Hepatocyte (in vitro differentiated cells): Measurements from ENCODE around the gene FRA10AC1. TPM values are rescaled to one million over a fixed set of nuclear protein-coding genes. Genes with fewer than 3 reads are reported as not detected.

Experiments used
- DNase-seq: peaks from one replicate; pipeline ENCODE4 v3.0.0-alpha.2; 2016; ENCODE audit warnings: low spot score
- H2AFZ ChIP-seq: fragments of 200-600 bp; sonication (generic); 2 replicates; pipeline ENCODE4 v1.6.0; 2016; ENCODE audit warnings: antibody characterized with exemption, mild to moderate bottlenecking
- H3K27ac ChIP-seq: fragments of 200-600 bp; sonication (generic); 2 replicates; pipeline ENCODE4 v1.5.1; 2016; ENCODE audit warnings: mild to moderate bottlenecking
- H3K27me3 ChIP-seq: fragments of 200-600 bp; sonication (generic); 2 replicates; pipeline ENCODE4 v1.6.1; 2016
- H3K36me3 ChIP-seq: fragments of 200-600 bp; sonication (generic); replicated peaks from 2 replicates; pipeline ENCODE4 v1.5.1; 2016; ENCODE audit warnings: low read depth; ENCODE audit not compliant: insufficient read depth
- H3K4me1 ChIP-seq: fragments of 200-600 bp; sonication (generic); 2 replicates; pipeline ENCODE4 v1.5.1; 2016; ENCODE audit warnings: mild to moderate bottlenecking, moderate library complexity; ENCODE audit not compliant: insufficient read depth
- H3K4me2 ChIP-seq: fragments of 200-600 bp; sonication (generic); 2 replicates; pipeline ENCODE4 v1.6.0; 2016
- H3K4me3 ChIP-seq: fragments of 200-600 bp; sonication (generic); 2 replicates; pipeline ENCODE4 v1.5.1; 2016; ENCODE audit warnings: mild to moderate bottlenecking
- H3K79me2 ChIP-seq: fragments of 200-600 bp; sonication (generic); 2 replicates; pipeline ENCODE4 v1.6.0; 2017; ENCODE audit warnings: mild to moderate bottlenecking
- H3K9me2 ChIP-seq: fragments of 200-600 bp; sonication (generic); replicated peaks from 2 replicates; pipeline ENCODE4 v1.6.0; 2017; ENCODE audit warnings: mild to moderate bottlenecking; ENCODE audit not compliant: insufficient read depth
- H3K9me3 ChIP-seq: fragments of 200-600 bp; sonication (generic); 2 replicates; pipeline ENCODE4 v1.5.1; 2016; ENCODE audit warnings: low read depth, mild to moderate bottlenecking
- H4K20me1 ChIP-seq: fragments of 200-600 bp; sonication (generic); 2 replicates; pipeline ENCODE4 v1.6.0; 2016; ENCODE audit warnings: mild to moderate bottlenecking; ENCODE audit not compliant: insufficient read depth, poor library complexity, severe bottlenecking
- EZH2 ChIP-seq: fragments of 200-600 bp; sonication (generic); IDR thresholded peaks from 2 replicates; pipeline ENCODE4 v1.6.1; 2016; ENCODE audit warnings: antibody characterized with exemption, mild to moderate bottlenecking, borderline replicate concordance
- EZH2phosphoT487 ChIP-seq: fragments of 200-600 bp; sonication (generic); IDR thresholded peaks from one replicate; pipeline ENCODE4 v1.6.1; 2018; ENCODE audit warnings: antibody characterized with exemption, mild to moderate bottlenecking, low read depth, moderate library complexity; ENCODE audit not compliant: unreplicated experiment, severe bottlenecking
- WGBS: methylation state at CpG from one replicate; pipeline ENCODE4 v1.1.6; 2016; ENCODE audit warnings: low lambda C conversion rate; ENCODE audit errors: missing lambda C conversion rate; 5-methylcytosine and 5-hydroxymethylcytosine counted together
- polyA plus RNA-seq: library from polyadenylated mRNA; unstranded; fragments of >200 nt; fragmentation: Nextera tagmentation; extraction: Ambion mirVana; gene quantifications from 2 replicates; pipeline ENCODE4 v1.2.1, GENCODE V29; 2016
- total RNA-seq: library from RNA; depleted of rRNA; stranded (reverse); fragments of >200 nt; gene quantifications from 2 replicates; pipeline ENCODE4 v1.2.3, GENCODE V29; 2014
- TF ChIP-seq, protein P1 (sequence below): fragments of 200-600 bp; sonication (generic); IDR thresholded peaks from 2 replicates; pipeline ENCODE4 v1.5.1; 2016; ENCODE audit warnings: antibody characterized with exemption, mild to moderate bottlenecking; ENCODE audit not compliant: poor library complexity

The FRA10AC1 gene
- total and polyA plus RNA-seq, 2 experiments from 2014 or later, result 11.4 to 14.9 TPM

DNA sequence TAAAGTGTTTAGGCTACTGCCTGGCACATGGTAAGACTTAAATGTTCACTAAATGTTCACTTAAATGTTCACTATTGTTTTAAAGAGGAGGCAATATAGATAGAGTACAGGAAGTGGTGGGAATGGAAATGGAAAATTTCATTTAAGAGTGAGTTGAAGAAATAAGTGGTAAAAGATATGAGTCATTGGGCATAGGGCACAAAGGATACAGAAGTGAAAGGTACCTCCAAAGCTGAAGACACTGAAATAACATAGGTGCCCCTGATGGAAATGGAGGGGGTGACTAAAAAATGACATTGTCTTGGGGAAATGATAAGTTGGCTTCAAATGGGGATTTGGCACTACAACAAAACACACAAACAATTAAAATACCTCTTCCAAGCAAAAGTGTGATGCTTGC is 5.2 kb upstream of the FRA10AC1 start:
- no peaks in the 10 kb centered on the region for H3K27me3 ChIP-seq
- H3K79me2 ChIP-seq, result no peaks in the 10 kb centered on the region
- H3K4me2 ChIP-seq, result no peak overlapping the region
- H3K4me1 ChIP-seq, result no peaks in the 10 kb centered on the region
- no peaks in the 10 kb centered on the region for H4K20me1 ChIP-seq
- no peak overlapping the region for H3K27ac ChIP-seq
- H3K36me3 ChIP-seq, result no peaks in the 10 kb centered on the region
- H3K4me3 ChIP-seq, result no peak overlapping the region
- no peak for TF ChIP-seq EZH2phosphoT487
- TF ChIP-seq, protein P1, sequence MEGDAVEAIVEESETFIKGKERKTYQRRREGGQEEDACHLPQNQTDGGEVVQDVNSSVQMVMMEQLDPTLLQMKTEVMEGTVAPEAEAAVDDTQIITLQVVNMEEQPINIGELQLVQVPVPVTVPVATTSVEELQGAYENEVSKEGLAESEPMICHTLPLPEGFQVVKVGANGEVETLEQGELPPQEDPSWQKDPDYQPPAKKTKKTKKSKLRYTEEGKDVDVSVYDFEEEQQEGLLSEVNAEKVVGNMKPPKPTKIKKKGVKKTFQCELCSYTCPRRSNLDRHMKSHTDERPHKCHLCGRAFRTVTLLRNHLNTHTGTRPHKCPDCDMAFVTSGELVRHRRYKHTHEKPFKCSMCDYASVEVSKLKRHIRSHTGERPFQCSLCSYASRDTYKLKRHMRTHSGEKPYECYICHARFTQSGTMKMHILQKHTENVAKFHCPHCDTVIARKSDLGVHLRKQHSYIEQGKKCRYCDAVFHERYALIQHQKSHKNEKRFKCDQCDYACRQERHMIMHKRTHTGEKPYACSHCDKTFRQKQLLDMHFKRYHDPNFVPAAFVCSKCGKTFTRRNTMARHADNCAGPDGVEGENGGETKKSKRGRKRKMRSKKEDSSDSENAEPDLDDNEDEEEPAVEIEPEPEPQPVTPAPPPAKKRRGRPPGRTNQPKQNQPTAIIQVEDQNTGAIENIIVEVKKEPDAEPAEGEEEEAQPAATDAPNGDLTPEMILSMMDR, result no peak
- no peaks in the 10 kb centered on the region for H3K9me3 ChIP-seq
- no peak overlapping the region for H2AFZ ChIP-seq
- DNase-seq, result no peak
- H3K9me2 ChIP-seq, result no peaks in the 10 kb centered on the region

DNA sequence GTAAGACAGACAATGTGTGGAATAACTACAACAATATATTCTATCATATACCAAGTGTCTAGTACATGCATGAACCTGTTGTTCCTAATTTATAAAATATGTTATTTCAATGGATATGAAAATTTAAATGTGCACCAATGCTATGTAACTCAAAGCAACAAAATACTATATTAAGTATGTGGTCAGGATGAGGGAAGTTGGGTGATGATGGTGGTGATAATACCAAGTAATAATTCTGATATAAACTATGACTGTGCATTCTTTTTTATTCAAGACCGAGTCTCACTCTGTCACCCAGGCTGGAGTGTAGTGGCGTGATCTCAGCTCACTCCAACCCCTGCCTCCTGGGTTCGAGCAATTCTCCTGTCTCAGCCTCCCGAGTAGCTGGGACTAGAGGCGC is 2.1 kb upstream of the FRA10AC1 start:
- Histone ChIP-seq H3K9me2 (no peaks in the 10 kb centered on the region), H3K36me3 (no peaks in the 10 kb centered on the region), H4K20me1 (no peaks in the 10 kb centered on the region), H3K9me3 (no peaks in the 10 kb centered on the region), H3K27me3 (no peaks in the 10 kb centered on the region), H3K79me2 (peaks cover 12% of the 10 kb centered on the region), H3K4me2 (no peak overlapping the region), H3K4me1 (peaks cover 10% of the 10 kb centered on the region), H2AFZ (no peak overlapping the region), H3K4me3 (no peak overlapping the region), H3K27ac (no peak overlapping the region)
- 94% methylated on average over 5 of the region's 5 CpGs for WGBS
- no peak for DNase-seq
- TF ChIP-seq, protein P1, result no peak
- TF ChIP-seq EZH2 (no peak), EZH2phosphoT487 (no peak)

DNA sequence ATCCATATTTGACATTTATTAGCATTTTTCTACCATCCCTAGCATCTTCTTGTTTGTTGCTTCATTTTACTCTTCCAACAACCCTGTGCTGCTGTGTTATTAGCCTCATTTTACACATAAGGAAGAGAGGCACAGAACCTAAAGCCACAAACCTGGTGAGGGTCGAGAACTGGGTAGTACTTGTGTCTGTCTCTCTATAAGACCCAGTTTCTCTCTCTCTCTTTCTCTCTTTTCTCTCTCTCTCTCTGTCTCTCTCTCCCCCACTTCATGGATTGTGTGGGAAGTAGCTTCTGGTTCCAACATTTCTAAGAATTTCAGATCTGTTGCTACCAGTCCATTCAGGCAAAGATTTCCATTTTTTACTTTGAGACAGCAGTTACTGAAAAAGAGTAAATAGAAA is 1.4 kb upstream of the FRA10AC1 start:
- Histone ChIP-seq H3K79me2 (peaks cover 12% of the 10 kb centered on the region), H4K20me1 (no peaks in the 10 kb centered on the region), H2AFZ (peak overlapping the region; percentile 86), H3K9me2 (no peaks in the 10 kb centered on the region), H3K9me3 (no peaks in the 10 kb centered on the region), H3K4me1 (peaks cover 10% of the 10 kb centered on the region), H3K4me2 (no peak overlapping the region), H3K27me3 (no peaks in the 10 kb centered on the region), H3K27ac (no peak overlapping the region), H3K4me3 (no peak overlapping the region), H3K36me3 (no peaks in the 10 kb centered on the region)
- WGBS, result 91% methylated on average over 1 of the region's 1 CpG
- TF ChIP-seq, protein P1, result no peak
- TF ChIP-seq EZH2 (no peak), EZH2phosphoT487 (no peak)
- DNase-seq, result no peak

DNA sequence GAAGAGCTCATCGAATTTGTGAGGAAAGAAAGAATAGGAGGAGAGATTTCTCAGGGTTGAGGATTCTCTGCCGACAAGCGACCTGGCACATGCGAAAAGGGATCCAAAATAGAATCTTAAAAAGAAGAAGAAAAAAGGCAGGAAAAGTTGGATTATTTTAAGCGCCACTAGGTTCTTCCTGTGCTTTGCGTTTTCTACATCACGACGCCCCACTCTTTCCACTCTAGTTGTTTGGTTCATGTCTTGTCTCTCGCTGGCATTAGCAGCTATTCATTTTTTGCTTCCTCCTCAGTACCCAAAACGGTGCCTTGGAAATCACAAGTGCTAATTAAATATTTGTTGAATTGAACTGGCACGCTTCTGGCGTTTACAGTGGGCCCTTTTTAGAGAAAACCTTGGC is 674 bp upstream of the FRA10AC1 start:
- H3K27ac ChIP-seq, result peak overlapping the region; percentile 89
- peak overlapping the region; percentile 86 for H2AFZ ChIP-seq
- no peaks in the 10 kb centered on the region for H3K9me2 ChIP-seq
- TF ChIP-seq, protein P1, result no peak
- no peak for TF ChIP-seq EZH2
- no peak for TF ChIP-seq EZH2phosphoT487
- no peaks in the 10 kb centered on the region for H3K9me3 ChIP-seq
- peaks cover 10% of the 10 kb centered on the region for H3K4me1 ChIP-seq
- no peak for DNase-seq
- no peaks in the 10 kb centered on the region for H3K27me3 ChIP-seq
- H3K79me2 ChIP-seq, result peaks cover 12% of the 10 kb centered on the region
- H3K36me3 ChIP-seq, result no peaks in the 10 kb centered on the region
- peak overlapping the region; percentile 79 for H3K4me2 ChIP-seq
- no peaks in the 10 kb centered on the region for H4K20me1 ChIP-seq
- peak overlapping the region; percentile 48 for H3K4me3 ChIP-seq
- 29% methylated on average over 12 of the region's 12 CpGs for WGBS
